Measurements from ENCODE around the gene PRKCZ.

PRKCZ gene

GRCh38 chr1:2163205-2163604, 113.0 kb downstream of the PRKCZ start:
- no peak for DNase-seq

- no peak for DNase-seq
These were observed 115.4 kb downstream of the PRKCZ start for GRCh38 chr1:2165646-2166045.

GRCh38 chr1:2166254-2166653, 116.0 kb downstream of the PRKCZ start:
- DNase-seq = no peak

- DNase-seq = no peak
These were observed 116.5 kb downstream of the PRKCZ start for GRCh38 chr1:2166695-2167094.

- DNase-seq = no peak
These were observed 117.9 kb downstream of the PRKCZ start for GRCh38 chr1:2168090-2168489.

GRCh38 chr1:2168535-2168934, 118.3 kb downstream of the PRKCZ start:
- DNase-seq = no peak

GRCh38 chr1:2169200-2169836, 119.1 kb downstream of the PRKCZ start:
- no peak for DNase-seq

GRCh38 chr1:2170211-2170610, 120.0 kb downstream of the PRKCZ start:
- DNase-seq = no peak

- DNase-seq = no peak
These were observed 121.8 kb downstream of the PRKCZ start for GRCh38 chr1:2172012-2172411.

- no peak for DNase-seq
These were observed 122.4 kb downstream of the PRKCZ start for GRCh38 chr1:2172551-2173146.

GRCh38 chr1:2173546-2174347, 123.5 kb downstream of the PRKCZ start:
- no peak for DNase-seq

GRCh38 chr1:2174348-2175054, 124.3 kb downstream of the PRKCZ start:
- DNase-seq = peak; percentile 83

GRCh38 chr1:2175055-2175414, 124.8 kb downstream of the PRKCZ start:
- no peak for DNase-seq

- DNase-seq = no peak
These were observed 125.7 kb downstream of the PRKCZ start for GRCh38 chr1:2175681-2176454.

- no peak for DNase-seq
These were observed 126.4 kb downstream of the PRKCZ start for GRCh38 chr1:2176615-2177014.

- DNase-seq = no peak
These were observed 127.3 kb downstream of the PRKCZ start for GRCh38 chr1:2177541-2177940.

- DNase-seq = no peak
These were observed 127.8 kb downstream of the PRKCZ start for GRCh38 chr1:2177946-2178538.

GRCh38 chr1:2178875-2179274, 128.7 kb downstream of the PRKCZ start:
- DNase-seq = no peak

GRCh38 chr1:2179283-2180013, 129.2 kb downstream of the PRKCZ start:
- DNase-seq = no peak

- no peak for DNase-seq
These were observed 130.4 kb downstream of the PRKCZ start for GRCh38 chr1:2180297-2181245.
